Activated T-cell treated with anti-CD3 and anti-CD28 coated beads, Interleukin-2, amount 50 U/mL, for 4 hours (primary cell): ENCODE data around the gene SMIM8. TPM values are rescaled to one million over a fixed set of nuclear protein-coding genes. Genes with fewer than 3 reads are reported as not detected.
"Not testable (repeated sequence)": the region's sequence is repeated elsewhere in the genome, so short reads cannot be mapped to it uniquely, and the experiment has no call there.

Experiments
- ATAC-seq, 2 donors: fragments of 200-7000 bp; cut with Tn5 transposase; one replicate each; pipeline ENCODE4 v1.10.0; 2021
- DNase-seq: peaks from one replicate; pipeline ENCODE4 v3.0.0-alpha.2; 2020
- H3K27me3 Mint-ChIP-seq: one replicate; pipeline ENCODE4 v1.8.0; 2021; ENCODE audit warnings: low read depth, mixed read lengths
- H3K36me3 Mint-ChIP-seq: one replicate; pipeline ENCODE4 v1.8.0; 2022; ENCODE audit warnings: mixed read lengths; ENCODE audit not compliant: insufficient read depth
- H3K4me1 Mint-ChIP-seq: one replicate; pipeline ENCODE4 v1.8.0; 2021; ENCODE audit warnings: low read depth, mixed read lengths
- H3K4me3 Mint-ChIP-seq: one replicate; pipeline ENCODE4 v1.8.0; 2021; ENCODE audit warnings: mild to moderate bottlenecking, moderate library complexity, mixed read lengths
- H3K9me3 Mint-ChIP-seq: one replicate; pipeline ENCODE4 v1.8.0; 2021; ENCODE audit warnings: mixed read lengths
- total RNA-seq, 3 donors: library from RNA; stranded (reverse); gene quantifications; one replicate each; pipeline ENCODE4 v1.2.1, GENCODE V29; 2021

Gene SMIM8, protein sequence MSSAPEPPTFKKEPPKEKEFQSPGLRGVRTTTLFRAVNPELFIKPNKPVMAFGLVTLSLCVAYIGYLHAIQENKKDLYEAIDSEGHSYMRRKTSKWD
- 10 to 100 TPM in 1 of 3 donors, 1 to 10 TPM in 2; 9.6 to 10.7 (median 10.0) TPM for total RNA-seq

- H3K36me3 Mint-ChIP-seq: no peaks in the 10 kb centered on the region
- DNase-seq: peak; percentile 79
- peaks cover 2% of the 10 kb centered on the region for H3K27me3 Mint-ChIP-seq
These were observed at the start of gene SMIM8 for GRCh38 chr6:87322304-87323212. Gene SMIM8, plus strand, starts transcription at chr6:87322588. Its CDS starts 14,444 bp downstream, at chr6:87337032.

DNA sequence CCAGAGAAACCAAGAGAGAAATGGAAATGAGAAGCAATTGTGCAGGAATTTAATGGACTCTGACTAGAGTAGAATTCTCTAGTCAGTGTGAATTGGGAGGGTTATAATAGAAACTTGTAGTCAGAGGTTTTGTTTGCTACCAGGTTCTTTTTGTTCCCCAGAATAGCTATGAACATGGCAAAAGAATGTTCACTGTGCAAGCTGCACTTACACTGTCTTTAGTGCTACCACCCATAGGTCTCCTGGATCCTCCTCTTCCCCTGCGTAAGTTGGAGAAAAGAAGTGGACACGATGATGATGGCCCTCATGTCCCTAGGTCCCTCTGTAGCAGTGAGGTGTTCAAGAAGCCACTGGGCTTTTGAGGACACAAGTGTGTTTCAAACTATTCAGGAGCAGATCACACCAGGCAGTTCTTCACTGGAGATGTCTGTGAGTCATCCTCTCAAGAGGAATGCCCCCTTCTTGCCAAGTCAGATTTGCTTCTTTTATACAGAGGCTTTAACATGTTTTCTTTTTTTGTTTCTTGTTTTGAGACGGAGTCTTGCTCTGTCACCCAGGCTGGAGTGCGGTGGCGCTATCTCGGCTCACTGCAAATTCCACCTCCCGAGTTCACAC is 47.6 kb upstream of the SMIM8 start:
- ATAC-seq: peak; percentile 36 to 38
- H3K36me3 Mint-ChIP-seq: no peaks in the 10 kb centered on the region
- H3K27me3 Mint-ChIP-seq: no peaks in the 10 kb centered on the region
- no peak overlapping the region for H3K4me3 Mint-ChIP-seq
- H3K4me1 Mint-ChIP-seq: peaks cover 9% of the 10 kb centered on the region
- DNase-seq: no peak
- no peaks in the 10 kb centered on the region for H3K9me3 Mint-ChIP-seq

More at GRCh38 chr6:87322304-87323212, at the start of gene SMIM8:
- Mint-ChIP-seq H3K9me3 (peaks cover 4% of the 10 kb centered on the region), H3K4me1 (peaks cover 14% of the 10 kb centered on the region), H3K4me3 (peak within 1 kb of the TSS; percentile 98)
- ATAC-seq: peak; percentile 99 to 100

DNA sequence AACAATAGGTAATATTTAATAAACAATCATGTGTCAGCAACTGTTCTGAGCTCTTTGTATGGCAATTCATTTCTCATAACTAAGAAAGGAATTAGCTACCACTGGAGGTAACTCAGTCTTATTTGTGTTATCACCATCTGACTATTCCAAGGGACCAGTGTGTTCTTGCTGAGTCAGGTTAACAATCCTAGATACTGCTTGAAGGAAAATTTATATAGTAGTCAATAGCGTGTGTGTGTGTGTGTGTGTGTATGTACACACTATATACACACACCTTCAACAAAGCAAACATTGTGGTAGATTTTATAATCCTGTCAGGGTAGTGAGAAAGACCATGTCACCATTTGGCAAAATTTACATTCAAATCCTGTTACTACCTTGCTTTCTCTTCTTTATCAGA is 45.8 kb upstream of the SMIM8 start:
- H3K9me3 Mint-ChIP-seq: no peaks in the 10 kb centered on the region
- DNase-seq (no peak), ATAC-seq (no peak)
- H3K27me3 Mint-ChIP-seq: no peaks in the 10 kb centered on the region
- peaks cover 15% of the 10 kb centered on the region for H3K4me1 Mint-ChIP-seq
- no peaks in the 10 kb centered on the region for H3K36me3 Mint-ChIP-seq
- no peak overlapping the region for H3K4me3 Mint-ChIP-seq

DNA sequence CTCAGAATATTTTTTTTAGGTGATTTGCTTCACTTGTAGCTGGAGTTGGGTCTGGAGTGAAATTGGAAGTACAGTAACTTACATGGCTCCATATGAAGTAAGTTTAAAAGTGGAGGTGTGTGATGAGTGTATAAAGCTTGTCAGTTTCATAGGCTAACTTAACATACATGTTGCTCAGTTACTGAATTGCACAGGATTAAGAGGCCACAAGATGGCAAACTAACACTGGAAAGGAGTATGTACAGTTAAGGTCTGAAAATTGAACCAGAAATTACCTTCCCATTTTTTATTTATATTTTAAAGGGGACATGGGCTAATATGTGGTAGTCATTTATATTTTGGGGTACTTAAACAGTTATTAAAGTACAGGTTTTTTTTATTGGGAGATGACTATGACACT is 45.3 kb upstream of the SMIM8 start:
- ATAC-seq (no peak), DNase-seq (no peak)
- H3K36me3 Mint-ChIP-seq: no peaks in the 10 kb centered on the region
- H3K9me3 Mint-ChIP-seq: no peaks in the 10 kb centered on the region
- no peaks in the 10 kb centered on the region for H3K27me3 Mint-ChIP-seq
- no peak overlapping the region for H3K4me3 Mint-ChIP-seq
- peaks cover 15% of the 10 kb centered on the region for H3K4me1 Mint-ChIP-seq

DNA sequence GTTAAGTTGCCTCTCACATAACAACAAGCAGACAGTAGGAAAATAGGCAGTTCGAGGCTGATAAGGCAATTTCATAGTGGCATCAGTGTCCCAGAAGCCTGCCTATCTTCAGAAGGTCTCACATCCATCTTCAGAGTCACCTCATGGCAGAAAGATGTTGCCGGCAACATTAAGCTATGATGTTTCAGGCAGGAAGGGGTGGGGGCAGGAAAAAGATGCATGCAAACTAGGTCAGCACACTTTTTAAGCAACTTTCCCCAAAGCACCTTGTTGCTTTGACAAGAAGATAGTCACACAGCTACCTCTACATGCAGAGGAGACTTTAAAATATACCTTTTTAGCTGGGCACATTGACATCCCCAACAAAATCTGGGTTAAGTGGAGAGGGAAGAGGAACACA is 43.2 kb upstream of the SMIM8 start:
- Mint-ChIP-seq H3K4me3 (no peak overlapping the region), H3K36me3 (no peaks in the 10 kb centered on the region), H3K27me3 (no peaks in the 10 kb centered on the region), H3K9me3 (no peaks in the 10 kb centered on the region), H3K4me1 (peaks cover 15% of the 10 kb centered on the region)
- ATAC-seq: no peak
- no peak for DNase-seq

GRCh38 chr6:87281426-87281825 is 41.0 kb upstream of the SMIM8 start:
- Mint-ChIP-seq H3K4me3 (no peak overlapping the region), H3K4me1 (peaks cover 15% of the 10 kb centered on the region), H3K9me3 (no peaks in the 10 kb centered on the region), H3K36me3 (no peaks in the 10 kb centered on the region), H3K27me3 (peaks cover 2% of the 10 kb centered on the region)
- ATAC-seq (no peak), DNase-seq (no peak)

- H3K4me1 Mint-ChIP-seq: peaks cover 15% of the 10 kb centered on the region
These were observed 39.6 kb upstream of the SMIM8 start for GRCh38 chr6:87282743-87283142.

GRCh38 chr6:87283461-87283860 is 38.9 kb upstream of the SMIM8 start:
- H3K4me3 Mint-ChIP-seq: no peak overlapping the region
- no peaks in the 10 kb centered on the region for H3K9me3 Mint-ChIP-seq
- peaks cover 14% of the 10 kb centered on the region for H3K4me1 Mint-ChIP-seq
- H3K27me3 Mint-ChIP-seq: peaks cover 6% of the 10 kb centered on the region
- DNase-seq (no peak), ATAC-seq (no peak)
- H3K36me3 Mint-ChIP-seq: no peaks in the 10 kb centered on the region

More at GRCh38 chr6:87282743-87283142, 39.6 kb upstream of the SMIM8 start:
- H3K36me3 Mint-ChIP-seq: no peaks in the 10 kb centered on the region
- peaks cover 4% of the 10 kb centered on the region for H3K27me3 Mint-ChIP-seq
- ATAC-seq: no peak
- H3K4me3 Mint-ChIP-seq: no peak overlapping the region
- no peaks in the 10 kb centered on the region for H3K9me3 Mint-ChIP-seq
- DNase-seq: no peak

DNA sequence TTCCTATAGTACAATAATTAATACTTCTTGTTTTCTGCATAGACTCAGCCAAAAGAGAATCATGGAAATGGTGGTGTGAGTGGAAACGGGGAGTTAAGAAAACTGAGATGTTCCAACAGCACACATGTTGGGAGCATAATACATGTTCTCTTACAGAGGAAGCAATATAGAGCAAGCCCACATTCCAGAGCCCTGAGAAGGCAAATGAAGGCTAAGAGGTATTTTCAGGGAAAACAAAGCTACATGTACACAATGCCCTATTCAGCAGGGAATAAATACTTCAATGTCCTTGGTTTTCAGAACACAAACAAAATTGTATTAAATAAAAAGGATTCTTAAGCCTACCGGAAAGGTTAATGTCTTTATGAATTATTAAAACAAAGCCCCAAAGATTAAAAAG is 35.1 kb upstream of the SMIM8 start:
- H3K27me3 Mint-ChIP-seq: peaks cover 20% of the 10 kb centered on the region
- no peak for ATAC-seq
- no peak for DNase-seq
- H3K36me3 Mint-ChIP-seq: no peaks in the 10 kb centered on the region
- H3K9me3 Mint-ChIP-seq: no peaks in the 10 kb centered on the region
- H3K4me3 Mint-ChIP-seq: no peak overlapping the region
- H3K4me1 Mint-ChIP-seq: no peaks in the 10 kb centered on the region

DNA sequence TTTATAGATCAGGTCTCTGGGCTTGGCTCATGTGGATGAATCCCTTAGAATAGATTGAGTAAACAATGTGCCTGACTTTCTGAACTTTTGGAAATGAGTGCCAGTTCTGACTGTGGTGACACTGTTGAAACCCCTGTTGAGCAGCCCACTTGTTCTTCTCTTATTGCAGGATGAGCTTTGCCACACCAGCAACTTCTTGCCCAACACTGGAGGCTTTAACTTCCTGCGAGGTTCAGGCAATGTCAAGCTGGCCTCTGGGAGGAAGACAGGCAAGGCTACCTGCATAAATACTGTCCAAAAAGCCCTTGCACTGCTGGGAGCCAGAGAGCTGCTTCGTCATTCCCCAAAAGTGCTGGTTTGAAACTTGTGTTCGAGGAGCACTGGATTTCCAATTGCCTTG is 32.8 kb upstream of the SMIM8 start:
- Mint-ChIP-seq H3K36me3 (no peaks in the 10 kb centered on the region), H3K4me1 (no peaks in the 10 kb centered on the region), H3K4me3 (no peak overlapping the region), H3K27me3 (peaks cover 31% of the 10 kb centered on the region), H3K9me3 (no peaks in the 10 kb centered on the region)
- ATAC-seq (no peak), DNase-seq (no peak)

DNA sequence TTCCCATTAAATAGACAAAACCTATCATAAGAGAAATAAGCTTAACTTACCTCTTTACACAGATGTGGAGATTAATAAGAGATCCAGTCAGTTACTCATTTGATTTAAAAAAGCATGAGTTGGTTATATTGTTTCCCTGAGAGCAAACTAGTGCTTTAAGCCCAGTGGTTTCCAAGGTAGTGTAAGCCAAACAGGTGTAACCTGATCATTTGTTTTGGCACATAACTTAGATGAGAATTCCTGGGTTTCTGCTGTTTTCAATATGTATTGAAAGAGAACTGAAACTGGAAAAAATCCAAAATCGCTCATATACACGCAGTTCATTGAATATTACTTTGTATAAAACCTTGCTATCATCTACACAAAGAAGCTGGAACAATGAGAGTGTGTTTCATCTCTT is 30.5 kb upstream of the SMIM8 start:
- DNase-seq: no peak
- no peak overlapping the region for H3K4me3 Mint-ChIP-seq
- ATAC-seq: no peak
- no peaks in the 10 kb centered on the region for H3K9me3 Mint-ChIP-seq
- H3K36me3 Mint-ChIP-seq: no peaks in the 10 kb centered on the region
- peaks cover 38% of the 10 kb centered on the region for H3K27me3 Mint-ChIP-seq
- no peaks in the 10 kb centered on the region for H3K4me1 Mint-ChIP-seq

GRCh38 chr6:87293526-87293925 is 28.9 kb upstream of the SMIM8 start:
- no peaks in the 10 kb centered on the region for H3K4me1 Mint-ChIP-seq
- H3K4me3 Mint-ChIP-seq: no peak overlapping the region
- DNase-seq (no peak), ATAC-seq (no peak)
- no peaks in the 10 kb centered on the region for H3K9me3 Mint-ChIP-seq
- H3K36me3 Mint-ChIP-seq: no peaks in the 10 kb centered on the region
- peaks cover 42% of the 10 kb centered on the region for H3K27me3 Mint-ChIP-seq

DNA sequence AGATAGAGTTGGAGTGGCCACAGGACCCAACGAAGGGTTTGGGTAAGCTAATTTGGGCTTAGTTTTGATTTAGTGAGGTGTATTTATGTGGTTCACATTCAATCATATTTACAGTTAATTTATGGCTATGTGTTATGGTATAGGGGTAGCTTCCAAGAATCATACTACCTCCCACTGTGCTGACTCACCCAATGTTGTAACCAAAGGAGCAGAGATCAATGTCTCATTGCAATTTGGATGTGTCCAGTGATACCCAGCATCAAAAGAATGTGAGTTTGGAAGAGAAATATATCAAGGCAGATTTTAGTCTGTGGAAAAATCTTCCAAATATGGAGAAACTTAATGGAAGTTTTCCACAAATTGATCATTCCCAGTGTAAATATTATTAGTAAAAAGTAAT is 25.3 kb upstream of the SMIM8 start:
- no peak overlapping the region for H3K4me3 Mint-ChIP-seq
- no peaks in the 10 kb centered on the region for H3K9me3 Mint-ChIP-seq
- ATAC-seq: no peak
- no peaks in the 10 kb centered on the region for H3K4me1 Mint-ChIP-seq
- H3K27me3 Mint-ChIP-seq: peaks cover 56% of the 10 kb centered on the region
- H3K36me3 Mint-ChIP-seq: no peaks in the 10 kb centered on the region
- no peak for DNase-seq

GRCh38 chr6:87301277-87301676 is 21.1 kb upstream of the SMIM8 start:
- H3K4me1 Mint-ChIP-seq, H3K9me3 Mint-ChIP-seq, H3K36me3 Mint-ChIP-seq, ATAC-seq, H3K4me3 Mint-ChIP-seq, DNase-seq: not testable (repeated sequence)
- H3K27me3 Mint-ChIP-seq: peaks cover 45% of the 10 kb centered on the region

GRCh38 chr6:87308970-87309369 is 13.4 kb upstream of the SMIM8 start:
- Mint-ChIP-seq H3K4me3 (no peak overlapping the region), H3K27me3 (peaks cover 13% of the 10 kb centered on the region), H3K36me3 (no peaks in the 10 kb centered on the region), H3K4me1 (no peaks in the 10 kb centered on the region), H3K9me3 (no peaks in the 10 kb centered on the region)
- DNase-seq: no peak
- no peak for ATAC-seq
